ENCODE measurements around the gene CYTH1. TPM values are rescaled to one million over a fixed set of nuclear protein-coding genes. Genes with fewer than 3 reads are reported as not detected.

The CYTH1 gene
- total RNA-seq, 6 donors from 2014 or later: 113 to 295 (median 121) TPM

GRCh38 chr17:78697122-78697521 lies 85.0 kb downstream of the CYTH1 start:
- 89 to 96% methylated on average over 2 of the region's 2 CpGs for WGBS, 2 donors
- Histone ChIP-seq H3K9me3 (no peaks in the 10 kb centered on the region), H3K4me1 (peaks cover 0 to 13% (median 2%) of the 10 kb centered on the region in 4 donors), H3K27ac (no peak overlapping the region), H3K27me3 (no peaks in the 10 kb centered on the region), H3K4me3 (no peak overlapping the region), H3K36me3 (peaks cover 26 to 98% (median 74%) of the 10 kb centered on the region in 4 donors)
- no peak for ATAC-seq (ENCODE audit: low FRiP score in 2 of 2)
- TF ChIP-seq POLR2A (IDR thresholded peaks at IDR 0.05) (no peak), EP300 (IDR thresholded peaks at IDR 0.05) (no peak), POLR2AphosphoS5 (IDR thresholded peaks at IDR 0.05) (no peak), CTCF (IDR thresholded peaks at IDR 0.05) (no peak)
- no peak for DNase-seq

GRCh38 chr17:78696016-78696982 lies 85.8 kb downstream of the CYTH1 start:
- Histone ChIP-seq H3K4me1 (peaks cover 0 to 13% (median 2%) of the 10 kb centered on the region in 4 donors), H3K36me3 (peaks cover 21 to 98% (median 68%) of the 10 kb centered on the region in 4 donors), H3K4me3 (no peak overlapping the region), H3K27me3 (no peaks in the 10 kb centered on the region), H3K27ac (no peak overlapping the region), H3K9me3 (no peaks in the 10 kb centered on the region)
- ATAC-seq (ENCODE audit: low FRiP score in 2 of 2): no peak
- TF ChIP-seq POLR2A (IDR thresholded peaks at IDR 0.05): no peak
- TF ChIP-seq EP300 (IDR thresholded peaks at IDR 0.05): no peak
- TF ChIP-seq POLR2AphosphoS5 (IDR thresholded peaks at IDR 0.05): no peak
- TF ChIP-seq CTCF (IDR thresholded peaks at IDR 0.05): no peak
- WGBS, 2 donors: 76 to 84% methylated on average over 10 of the region's 10 CpGs
- no peak for DNase-seq

GRCh38 chr17:78694805-78695531 lies 87.1 kb downstream of the CYTH1 start:
- H3K36me3 ChIP-seq: peaks cover 10 to 95% (median 60%) of the 10 kb centered on the region in 4 donors
- ATAC-seq (ENCODE audit: low FRiP score in 2 of 2): no peak
- DNase-seq: no peak
- H3K9me3 ChIP-seq: no peaks in the 10 kb centered on the region
- 88 to 92% methylated on average over 16 of the region's 16 CpGs for WGBS, 2 donors
- H3K27me3 ChIP-seq: no peaks in the 10 kb centered on the region
- H3K27ac ChIP-seq: peak overlapping the region in 2 of 4 donors; percentile 4 to 33
- peaks cover 0 to 13% (median 2%) of the 10 kb centered on the region in 4 donors for H3K4me1 ChIP-seq
- H3K4me3 ChIP-seq: no peak overlapping the region
- TF ChIP-seq POLR2AphosphoS5 (IDR thresholded peaks at IDR 0.05): no peak
- no peak for TF ChIP-seq CTCF (IDR thresholded peaks at IDR 0.05)
- TF ChIP-seq EP300 (IDR thresholded peaks at IDR 0.05): no peak
- no peak for TF ChIP-seq POLR2A (IDR thresholded peaks at IDR 0.05)

GRCh38 chr17:78693346-78694083 lies 88.6 kb downstream of the CYTH1 start:
- DNase-seq: peak in 1 of 2 donors; percentile 51
- 63 to 74% methylated on average over 8 of the region's 8 CpGs for WGBS, 2 donors
- ATAC-seq (ENCODE audit: low FRiP score in 2 of 2): no peak
- no peak for TF ChIP-seq POLR2AphosphoS5 (IDR thresholded peaks at IDR 0.05)
- no peak for TF ChIP-seq CTCF (IDR thresholded peaks at IDR 0.05)
- no peak for TF ChIP-seq EP300 (IDR thresholded peaks at IDR 0.05)
- no peak for TF ChIP-seq POLR2A (IDR thresholded peaks at IDR 0.05)
- Histone ChIP-seq H3K27ac (peak overlapping the region in 2 of 4 donors; percentile 26 to 38), H3K4me1 (peaks cover 0 to 13% (median 2%) of the 10 kb centered on the region in 4 donors), H3K9me3 (no peaks in the 10 kb centered on the region), H3K4me3 (no peak overlapping the region), H3K27me3 (no peaks in the 10 kb centered on the region), H3K36me3 (peaks cover 0 to 95% (median 59%) of the 10 kb centered on the region in 4 donors)

Measured in upper lobe of left lung (tissue), 6 donors.